Small intestine (tissue), 7 donors: Measurements from ENCODE around the gene PLXNC1. TPM values are rescaled to one million over a fixed set of nuclear protein-coding genes. Genes with fewer than 3 reads are reported as not detected.
A peak's percentile ranks its signal among the peaks of the same experiment; 100 is the strongest.

Experiments used
- DNase-seq, 2 donors: peaks; one replicate each; pipeline versions ENCODE4 v3.0.0 to v3.0.0-alpha.2; 2013
- FAIRE-seq: peaks from 2 replicates; lab custom pipeline; 2012; peaks lifted over from hg19 to GRCh38; lab: Jason Lieb, UNC
- H3K27ac ChIP-seq, 3 donors: one replicate each; pipeline ENCODE4 v1.5.1; 2013; ENCODE audit warnings: low read length in 2 of 3, mild to moderate bottlenecking in 2 of 3, control low read depth in 1 of 3, inconsistent platforms in 1 of 3, low read depth in 1 of 3, moderate library complexity in 1 of 3
- H3K27me3 ChIP-seq, 3 donors: one replicate each; pipeline ENCODE4 v1.6.1; 2013; ENCODE audit warnings: low read length in 3 of 3, inconsistent platforms in 1 of 3; ENCODE audit not compliant: control insufficient read depth in 3 of 3, insufficient read depth in 3 of 3
- H3K36me3 ChIP-seq, 3 donors: one replicate each; pipeline ENCODE4 v1.6.1; 2013; ENCODE audit warnings: low read length in 3 of 3, inconsistent platforms in 1 of 3, low read depth in 1 of 3, mild to moderate bottlenecking in 1 of 3, moderate library complexity in 1 of 3; ENCODE audit not compliant: control insufficient read depth in 3 of 3, insufficient read depth in 2 of 3
- H3K4me1 ChIP-seq, 3 donors: one replicate each; pipeline ENCODE4 v1.6.1; 2013; ENCODE audit warnings: low read length in 2 of 3, inconsistent platforms in 1 of 3, low read depth in 1 of 3, mild to moderate bottlenecking in 1 of 3, moderate library complexity in 1 of 3; ENCODE audit not compliant: control insufficient read depth in 3 of 3, insufficient read depth in 2 of 3
- H3K4me3 ChIP-seq, 3 donors: one replicate each; pipeline ENCODE4 v1.5.1; 2013; ENCODE audit warnings: low read length in 3 of 3, control low read depth in 1 of 3, inconsistent platforms in 1 of 3, low read depth in 1 of 3, mild to moderate bottlenecking in 1 of 3, moderate library complexity in 1 of 3
- H3K9me3 ChIP-seq, 2 donors: one replicate each; pipeline ENCODE4 v1.6.1; 2013; ENCODE audit warnings: low read depth in 1 of 2, low read length in 1 of 2; ENCODE audit not compliant: control insufficient read depth in 2 of 2, insufficient read depth in 1 of 2
- WGBS, 3 donors: extraction: QIAGEN DNeasy Blood & Tissue Kit; methylation state at CpG; one replicate each; pipeline ENCODE4 v1.1.7; 2013; 5-methylcytosine and 5-hydroxymethylcytosine counted together
- polyA plus RNA-seq, 4 donors: library from polyadenylated mRNA; stranded (reverse) in 3 of 4; unstranded in 1 of 4; fragments of 200-250 nt in 3 of 4; fragments of 120-200 nt in 1 of 4; gene quantifications; one replicate each; pipeline versions ENCODE4 v1.2.1 to v1.2.3, GENCODE V29; 2013
- donor health status: healthy with polysubstance abuse.
- donor health status: control.
- donor health status: control.
- donor health status: Bipolar disorder and iron deficiency.
- donor health status: healthy.

PLXNC1 gene
- polyA plus RNA-seq, 4 donors: 0.22 to 20.5 (median 1.2) TPM

- Histone ChIP-seq H3K27ac (no peak overlapping the region), H3K27me3 (peaks cover 0 to 3% (median 0%) of the 10 kb centered on the region in 3 donors), H3K4me3 (no peak overlapping the region), H3K36me3 (no peaks in the 10 kb centered on the region), H3K4me1 (peaks cover 0 to 12% (median 0%) of the 10 kb centered on the region in 3 donors), H3K9me3 (peaks cover 0 to 4% of the 10 kb centered on the region in 2 donors)
- DNase-seq (no peak), FAIRE-seq (no peak)
- 83 to 94% (median 84%) methylated on average over 4 of the region's 4 CpGs for WGBS, 3 donors
These were observed 40.5 kb upstream of the PLXNC1 start for GRCh38 chr12:94107910-94108309.

- Histone ChIP-seq H3K36me3 (no peaks in the 10 kb centered on the region), H3K27me3 (peaks cover 0 to 3% (median 0%) of the 10 kb centered on the region in 3 donors), H3K4me3 (no peak overlapping the region), H3K9me3 (peaks cover 0 to 8% of the 10 kb centered on the region in 2 donors), H3K4me1 (peaks cover 0 to 12% (median 0%) of the 10 kb centered on the region in 3 donors), H3K27ac (peak overlapping the region in 1 of 3 donors; percentile 58)
- peak; percentile 14 to 87 for DNase-seq
- no peak for FAIRE-seq
- WGBS, 3 donors: 4 to 26% (median 15%) methylated on average over 5 of the region's 5 CpGs
These were observed 39.2 kb upstream of the PLXNC1 start for GRCh38 chr12:94109160-94109559.

- peaks cover 0 to 12% (median 0%) of the 10 kb centered on the region in 3 donors for H3K4me1 ChIP-seq
- no peak overlapping the region for H3K27ac ChIP-seq
- H3K9me3 ChIP-seq: peaks cover 0 to 8% of the 10 kb centered on the region in 2 donors
- no peak overlapping the region for H3K4me3 ChIP-seq
- H3K36me3 ChIP-seq: no peaks in the 10 kb centered on the region
- no peak for DNase-seq
- peaks cover 0 to 3% (median 3%) of the 10 kb centered on the region in 3 donors for H3K27me3 ChIP-seq
- no peak for FAIRE-seq
- 86 to 89% (median 88%) methylated on average over 9 of the region's 9 CpGs for WGBS, 3 donors
These were observed 38.1 kb upstream of the PLXNC1 start for GRCh38 chr12:94110258-94110657.

- H3K4me1 ChIP-seq: peaks cover 0 to 12% (median 0%) of the 10 kb centered on the region in 3 donors
- FAIRE-seq: no peak
- H3K27ac ChIP-seq: no peak overlapping the region
- DNase-seq: no peak
- H3K27me3 ChIP-seq: peaks cover 0 to 3% (median 3%) of the 10 kb centered on the region in 3 donors
- no peaks in the 10 kb centered on the region for H3K36me3 ChIP-seq
- no peak overlapping the region for H3K4me3 ChIP-seq
- H3K9me3 ChIP-seq: peaks cover 0 to 8% of the 10 kb centered on the region in 2 donors
- WGBS, 3 donors: 85 to 90% (median 88%) methylated on average over 2 of the region's 2 CpGs
These were observed 37.1 kb upstream of the PLXNC1 start for GRCh38 chr12:94111302-94111701.

- H3K9me3 ChIP-seq: peaks cover 0 to 8% of the 10 kb centered on the region in 2 donors
These were observed 36.3 kb upstream of the PLXNC1 start for GRCh38 chr12:94112121-94112520.

GRCh38 chr12:94114166-94114565 is 34.2 kb upstream of the PLXNC1 start:
- no peaks in the 10 kb centered on the region for H3K36me3 ChIP-seq
- peaks cover 0 to 8% of the 10 kb centered on the region in 2 donors for H3K9me3 ChIP-seq
- 93 to 96% (median 93%) methylated on average over 4 of the region's 4 CpGs for WGBS, 3 donors
- DNase-seq (no peak), FAIRE-seq (no peak)
- no peak overlapping the region for H3K4me3 ChIP-seq
- H3K4me1 ChIP-seq: peaks cover 0 to 6% (median 0%) of the 10 kb centered on the region in 3 donors
- no peak overlapping the region for H3K27ac ChIP-seq
- peaks cover 0 to 3% (median 0%) of the 10 kb centered on the region in 3 donors for H3K27me3 ChIP-seq

More at GRCh38 chr12:94112121-94112520, 36.3 kb upstream of the PLXNC1 start:
- 38 to 61% (median 56%) methylated on average over 2 of the region's 2 CpGs for WGBS, 3 donors
- FAIRE-seq (no peak), DNase-seq (no peak)
- peaks cover 0 to 12% (median 0%) of the 10 kb centered on the region in 3 donors for H3K4me1 ChIP-seq
- H3K36me3 ChIP-seq: no peaks in the 10 kb centered on the region
- H3K4me3 ChIP-seq: no peak overlapping the region
- no peak overlapping the region for H3K27ac ChIP-seq
- peaks cover 0 to 3% (median 3%) of the 10 kb centered on the region in 3 donors for H3K27me3 ChIP-seq

GRCh38 chr12:94116191-94116590 is 32.2 kb upstream of the PLXNC1 start:
- Histone ChIP-seq H3K4me1 (no peaks in the 10 kb centered on the region), H3K36me3 (no peaks in the 10 kb centered on the region), H3K27me3 (peaks cover 0 to 3% (median 0%) of the 10 kb centered on the region in 3 donors), H3K27ac (no peak overlapping the region), H3K4me3 (no peak overlapping the region), H3K9me3 (peaks cover 0 to 8% of the 10 kb centered on the region in 2 donors)
- FAIRE-seq: no peak
- DNase-seq: no peak
- WGBS, 3 donors: 92 to 98% (median 94%) methylated on average over 2 of the region's 2 CpGs

- no peak overlapping the region for H3K4me3 ChIP-seq
- H3K27ac ChIP-seq: no peak overlapping the region
- H3K9me3 ChIP-seq: no peaks in the 10 kb centered on the region
- DNase-seq (no peak), FAIRE-seq (no peak)
- no peaks in the 10 kb centered on the region for H3K27me3 ChIP-seq
- no peaks in the 10 kb centered on the region for H3K4me1 ChIP-seq
- WGBS, 3 donors: 18 to 60% (median 26%) methylated on average over 3 of the region's 3 CpGs
- H3K36me3 ChIP-seq: no peaks in the 10 kb centered on the region
These were observed 26.5 kb upstream of the PLXNC1 start for GRCh38 chr12:94121886-94122285.

GRCh38 chr12:94122591-94122990 is 25.8 kb upstream of the PLXNC1 start:
- FAIRE-seq: no peak
- H3K27me3 ChIP-seq: no peaks in the 10 kb centered on the region
- H3K36me3 ChIP-seq: no peaks in the 10 kb centered on the region
- H3K27ac ChIP-seq: no peak overlapping the region
- H3K4me1 ChIP-seq: no peaks in the 10 kb centered on the region
- no peaks in the 10 kb centered on the region for H3K9me3 ChIP-seq
- WGBS, 3 donors: 77 to 88% (median 77%) methylated on average over 3 of the region's 3 CpGs
- H3K4me3 ChIP-seq: no peak overlapping the region
- no peak for DNase-seq
